ENCODE measurements around the gene RBM23.

The RBM23 gene

GRCh38 chr14:22850944-22851764 lies 67.8 kb downstream of the RBM23 start:
- no peak for TF ChIP-seq POLR2AphosphoS5 (IDR thresholded peaks at IDR 0.05; ENCODE audit: low read depth, low read length)
- TF ChIP-seq, protein P1, sequence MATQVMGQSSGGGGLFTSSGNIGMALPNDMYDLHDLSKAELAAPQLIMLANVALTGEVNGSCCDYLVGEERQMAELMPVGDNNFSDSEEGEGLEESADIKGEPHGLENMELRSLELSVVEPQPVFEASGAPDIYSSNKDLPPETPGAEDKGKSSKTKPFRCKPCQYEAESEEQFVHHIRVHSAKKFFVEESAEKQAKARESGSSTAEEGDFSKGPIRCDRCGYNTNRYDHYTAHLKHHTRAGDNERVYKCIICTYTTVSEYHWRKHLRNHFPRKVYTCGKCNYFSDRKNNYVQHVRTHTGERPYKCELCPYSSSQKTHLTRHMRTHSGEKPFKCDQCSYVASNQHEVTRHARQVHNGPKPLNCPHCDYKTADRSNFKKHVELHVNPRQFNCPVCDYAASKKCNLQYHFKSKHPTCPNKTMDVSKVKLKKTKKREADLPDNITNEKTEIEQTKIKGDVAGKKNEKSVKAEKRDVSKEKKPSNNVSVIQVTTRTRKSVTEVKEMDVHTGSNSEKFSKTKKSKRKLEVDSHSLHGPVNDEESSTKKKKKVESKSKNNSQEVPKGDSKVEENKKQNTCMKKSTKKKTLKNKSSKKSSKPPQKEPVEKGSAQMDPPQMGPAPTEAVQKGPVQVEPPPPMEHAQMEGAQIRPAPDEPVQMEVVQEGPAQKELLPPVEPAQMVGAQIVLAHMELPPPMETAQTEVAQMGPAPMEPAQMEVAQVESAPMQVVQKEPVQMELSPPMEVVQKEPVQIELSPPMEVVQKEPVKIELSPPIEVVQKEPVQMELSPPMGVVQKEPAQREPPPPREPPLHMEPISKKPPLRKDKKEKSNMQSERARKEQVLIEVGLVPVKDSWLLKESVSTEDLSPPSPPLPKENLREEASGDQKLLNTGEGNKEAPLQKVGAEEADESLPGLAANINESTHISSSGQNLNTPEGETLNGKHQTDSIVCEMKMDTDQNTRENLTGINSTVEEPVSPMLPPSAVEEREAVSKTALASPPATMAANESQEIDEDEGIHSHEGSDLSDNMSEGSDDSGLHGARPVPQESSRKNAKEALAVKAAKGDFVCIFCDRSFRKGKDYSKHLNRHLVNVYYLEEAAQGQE (IDR thresholded peaks at IDR 0.05; ENCODE audit: insufficient read depth in 1 of 2, low read depth in 2 of 2, low read length in 2 of 2) = no peak
- TF ChIP-seq SIN3A (IDR thresholded peaks at IDR 0.05; ENCODE audit: borderline replicate concordance, insufficient read depth, low read length) = no peak
- no peak for TF ChIP-seq FOXP2 (optimal IDR thresholded peaks at IDR 0.05; ENCODE audit: borderline replicate concordance, extremely low read depth, extremely low read length, insufficient read depth)
- no peak for TF ChIP-seq TAF1 (IDR thresholded peaks at IDR 0.05; ENCODE audit: borderline replicate concordance, insufficient read depth, low read length)

DNA sequence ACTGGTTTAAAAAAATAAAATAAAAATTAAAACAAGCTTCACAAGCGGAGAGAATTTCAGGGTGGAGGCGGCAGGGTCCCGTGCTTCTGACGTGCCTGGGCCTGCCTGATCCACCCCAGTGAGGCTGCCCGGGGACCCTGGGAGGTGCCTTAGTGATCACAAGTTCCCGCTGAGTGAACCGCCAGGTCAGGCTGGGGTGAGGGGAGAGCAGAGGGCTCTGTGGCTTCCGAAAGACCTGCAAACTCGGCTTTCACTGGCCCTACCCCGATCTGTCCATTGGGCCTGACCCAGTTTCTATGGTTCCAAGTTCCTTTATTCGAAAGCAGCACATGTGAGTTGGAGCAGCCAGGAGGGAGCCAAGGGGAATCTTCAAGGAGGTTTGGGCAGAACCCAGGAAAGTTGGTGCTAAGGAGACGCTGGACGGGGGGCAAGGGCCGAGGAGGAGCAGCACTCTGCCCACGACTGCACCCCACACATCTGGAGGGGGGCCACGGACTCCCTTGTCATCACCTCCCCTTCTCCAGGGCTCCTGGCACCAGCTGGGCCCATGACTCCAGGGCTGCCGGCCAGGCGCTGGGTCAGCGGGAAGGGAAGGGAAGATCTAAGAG lies 69.6 kb downstream of the RBM23 start:
- TF ChIP-seq SIN3A (IDR thresholded peaks at IDR 0.05; ENCODE audit: borderline replicate concordance, insufficient read depth, low read length) = no peak
- TF ChIP-seq, protein P1 (IDR thresholded peaks at IDR 0.05; ENCODE audit: insufficient read depth in 1 of 2, low read depth in 2 of 2, low read length in 2 of 2) = no peak
- TF ChIP-seq TAF1 (IDR thresholded peaks at IDR 0.05; ENCODE audit: borderline replicate concordance, insufficient read depth, low read length) = no peak
- no peak for TF ChIP-seq POLR2AphosphoS5 (IDR thresholded peaks at IDR 0.05; ENCODE audit: low read depth, low read length)
- no peak for TF ChIP-seq FOXP2 (optimal IDR thresholded peaks at IDR 0.05; ENCODE audit: borderline replicate concordance, extremely low read depth, extremely low read length, insufficient read depth)

DNA sequence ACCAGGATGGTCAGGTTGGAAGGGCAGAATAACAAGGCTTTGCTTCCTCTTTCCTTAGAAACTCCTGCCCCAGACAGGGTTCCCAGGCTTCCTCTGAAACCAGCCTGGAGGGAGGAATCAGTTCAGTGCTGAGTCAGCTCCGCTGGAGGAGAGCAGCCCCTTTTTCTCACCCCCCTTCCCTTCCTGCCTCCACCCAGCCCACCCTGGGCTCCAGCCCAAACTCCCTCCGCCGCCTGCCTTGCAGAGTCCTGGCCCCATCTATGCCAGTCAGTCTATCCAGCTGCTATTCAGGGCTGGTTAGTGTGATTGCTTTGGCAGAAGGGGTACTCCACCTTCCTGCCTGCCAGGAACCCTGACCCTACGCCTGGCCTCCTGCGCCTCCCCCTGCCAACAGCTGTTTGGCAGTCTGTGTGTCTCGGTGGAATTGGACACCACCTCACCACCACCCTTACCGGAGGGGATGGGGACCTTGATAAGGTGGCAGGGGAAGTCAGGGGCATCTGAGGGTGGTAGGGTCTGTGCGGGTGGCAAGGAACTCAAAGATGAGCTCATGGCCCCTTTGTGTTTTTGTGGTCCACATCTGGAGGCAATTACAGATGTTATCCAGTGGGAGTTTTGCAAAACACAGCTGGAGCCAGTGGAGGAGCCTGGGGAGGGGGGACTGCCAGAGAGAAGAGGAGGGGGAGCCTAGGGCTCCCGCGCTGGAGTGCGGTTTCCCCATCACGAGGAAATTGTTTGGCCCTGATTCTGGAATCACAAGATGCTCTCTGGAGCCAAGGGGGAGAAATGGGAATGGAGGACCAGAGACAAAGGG lies 70.4 kb downstream of the RBM23 start:
- no peak for TF ChIP-seq FOXP2 (optimal IDR thresholded peaks at IDR 0.05; ENCODE audit: borderline replicate concordance, extremely low read depth, extremely low read length, insufficient read depth)
- no peak for TF ChIP-seq TAF1 (IDR thresholded peaks at IDR 0.05; ENCODE audit: borderline replicate concordance, insufficient read depth, low read length)
- no peak for TF ChIP-seq POLR2AphosphoS5 (IDR thresholded peaks at IDR 0.05; ENCODE audit: low read depth, low read length)
- TF ChIP-seq SIN3A (IDR thresholded peaks at IDR 0.05; ENCODE audit: borderline replicate concordance, insufficient read depth, low read length) = no peak
- TF ChIP-seq, protein P1 (IDR thresholded peaks at IDR 0.05; ENCODE audit: insufficient read depth in 1 of 2, low read depth in 2 of 2, low read length in 2 of 2) = no peak

GRCh38 chr14:22847661-22848341 lies 71.1 kb downstream of the RBM23 start:
- TF ChIP-seq, protein P1 (IDR thresholded peaks at IDR 0.05; ENCODE audit: insufficient read depth in 1 of 2, low read depth in 2 of 2, low read length in 2 of 2) = no peak
- no peak for TF ChIP-seq TAF1 (IDR thresholded peaks at IDR 0.05; ENCODE audit: borderline replicate concordance, insufficient read depth, low read length)
- no peak for TF ChIP-seq POLR2AphosphoS5 (IDR thresholded peaks at IDR 0.05; ENCODE audit: low read depth, low read length)
- no peak for TF ChIP-seq FOXP2 (optimal IDR thresholded peaks at IDR 0.05; ENCODE audit: borderline replicate concordance, extremely low read depth, extremely low read length, insufficient read depth)
- no peak for TF ChIP-seq SIN3A (IDR thresholded peaks at IDR 0.05; ENCODE audit: borderline replicate concordance, insufficient read depth, low read length)

Measured in PFSK-1 (cell line).